Hematopoietic multipotent progenitor cell treated with erythropoietin and hydrocortisone succinate and interleukin-3 and kit ligand, for 8 days (in vitro differentiated cells): Measurements from ENCODE around the gene SH3GLB2.
A peak's percentile ranks its signal among the peaks of the same experiment; 100 is the strongest.
"Not testable (repeated sequence)": the region's sequence is repeated elsewhere in the genome, so short reads cannot be mapped to it uniquely, and the experiment has no call there.

Source experiments
- DNase-seq: peaks from one replicate; pipeline ENCODE4 v3.0.0-alpha.2; 2015

The SH3GLB2 gene

DNA sequence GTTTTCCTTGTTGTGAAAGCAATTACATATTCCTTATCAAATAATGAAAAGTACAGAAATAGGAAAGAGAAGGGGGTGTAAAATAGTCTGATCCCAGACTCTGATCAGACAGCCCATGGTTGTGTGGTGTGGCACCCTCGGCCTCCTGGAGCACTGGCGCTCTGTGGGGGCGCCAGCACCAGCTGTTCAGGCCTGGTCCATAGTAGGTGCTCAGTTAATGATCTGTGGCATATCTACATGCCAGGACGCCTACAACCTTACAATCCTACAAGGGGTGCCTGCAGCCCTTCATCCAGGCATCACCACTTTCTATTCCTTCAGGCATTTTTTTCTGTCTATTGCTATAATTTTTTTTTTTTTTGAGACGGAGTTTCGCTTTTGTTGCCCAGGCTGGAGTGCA is 24.9 kb upstream of the SH3GLB2 start:
- DNase-seq: no peak

DNA sequence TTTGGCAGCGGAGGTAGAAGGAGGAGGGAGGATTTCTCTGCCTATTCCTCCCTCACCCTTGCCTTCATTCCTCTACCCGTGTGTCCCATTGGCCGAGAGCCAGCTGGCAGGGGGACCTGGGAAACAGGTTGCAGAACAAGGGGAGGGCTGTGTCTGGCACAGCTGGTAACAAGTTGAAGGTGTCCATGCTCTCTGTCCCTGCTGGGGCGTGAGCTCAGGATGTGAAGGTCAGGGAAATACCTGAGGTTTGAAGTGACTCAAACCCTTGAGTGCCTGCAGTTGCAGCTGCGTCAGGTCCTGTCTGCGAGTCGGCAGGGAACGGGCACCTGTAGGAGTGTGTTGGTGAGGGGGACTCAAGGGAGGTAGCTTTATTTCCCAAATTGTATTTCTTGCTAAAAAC is 24.5 kb upstream of the SH3GLB2 start:
- no peak for DNase-seq

DNA sequence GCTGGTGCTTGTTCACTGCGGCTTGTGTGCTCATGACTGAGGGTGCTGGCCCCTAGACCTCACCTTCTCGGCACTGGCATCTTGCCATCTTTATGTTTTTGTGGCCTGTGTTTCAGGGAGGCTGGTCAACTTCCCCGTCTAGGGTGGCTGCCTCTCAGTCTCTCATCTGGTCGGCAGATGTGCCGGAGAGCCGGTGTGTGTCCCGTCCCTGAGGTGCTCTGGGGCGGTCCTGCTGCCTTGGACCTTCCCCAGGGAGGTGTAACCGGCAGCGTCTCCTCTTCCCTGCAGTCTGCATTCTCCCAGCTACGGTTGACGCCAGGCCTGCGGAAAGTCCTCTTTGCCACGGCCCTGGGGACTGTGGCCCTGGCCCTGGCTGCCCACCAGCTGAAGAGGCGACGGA is 13.9 kb upstream of the SH3GLB2 start:
- DNase-seq: no peak

DNA sequence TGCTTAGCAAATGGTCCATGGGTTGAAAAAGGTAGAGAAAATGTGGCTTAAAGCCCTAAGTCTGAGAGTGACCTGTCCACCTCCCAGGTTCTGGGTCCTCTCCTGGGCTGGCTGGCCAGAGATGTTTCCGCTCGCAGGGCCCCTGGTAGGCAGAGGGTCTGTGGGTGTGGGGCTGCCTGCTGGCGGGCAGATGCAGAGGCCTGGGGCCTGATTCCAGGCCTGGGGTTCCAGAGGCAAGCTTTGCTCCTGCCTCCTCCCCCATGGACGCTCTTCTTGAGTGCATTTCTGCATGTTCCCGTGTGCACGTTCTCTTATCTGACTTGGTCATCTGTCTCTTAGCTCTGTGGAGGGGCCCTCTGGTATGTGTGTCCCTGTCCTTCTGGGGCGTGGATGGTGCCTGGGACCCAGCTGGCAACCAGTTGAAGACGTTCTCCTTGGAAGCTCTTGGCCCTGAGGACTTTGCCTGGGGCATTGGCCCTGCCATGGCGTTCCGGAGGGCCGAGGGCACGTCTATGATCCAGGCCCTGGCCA is 12.0 kb upstream of the SH3GLB2 start:
- peak; percentile 88 for DNase-seq

- no peak for DNase-seq
Observed at GRCh38 chr9:129038109-129038852, 10.2 kb upstream of the SH3GLB2 start.

- no peak for DNase-seq
Observed at GRCh38 chr9:129037767-129038098, 9.6 kb upstream of the SH3GLB2 start.

DNA sequence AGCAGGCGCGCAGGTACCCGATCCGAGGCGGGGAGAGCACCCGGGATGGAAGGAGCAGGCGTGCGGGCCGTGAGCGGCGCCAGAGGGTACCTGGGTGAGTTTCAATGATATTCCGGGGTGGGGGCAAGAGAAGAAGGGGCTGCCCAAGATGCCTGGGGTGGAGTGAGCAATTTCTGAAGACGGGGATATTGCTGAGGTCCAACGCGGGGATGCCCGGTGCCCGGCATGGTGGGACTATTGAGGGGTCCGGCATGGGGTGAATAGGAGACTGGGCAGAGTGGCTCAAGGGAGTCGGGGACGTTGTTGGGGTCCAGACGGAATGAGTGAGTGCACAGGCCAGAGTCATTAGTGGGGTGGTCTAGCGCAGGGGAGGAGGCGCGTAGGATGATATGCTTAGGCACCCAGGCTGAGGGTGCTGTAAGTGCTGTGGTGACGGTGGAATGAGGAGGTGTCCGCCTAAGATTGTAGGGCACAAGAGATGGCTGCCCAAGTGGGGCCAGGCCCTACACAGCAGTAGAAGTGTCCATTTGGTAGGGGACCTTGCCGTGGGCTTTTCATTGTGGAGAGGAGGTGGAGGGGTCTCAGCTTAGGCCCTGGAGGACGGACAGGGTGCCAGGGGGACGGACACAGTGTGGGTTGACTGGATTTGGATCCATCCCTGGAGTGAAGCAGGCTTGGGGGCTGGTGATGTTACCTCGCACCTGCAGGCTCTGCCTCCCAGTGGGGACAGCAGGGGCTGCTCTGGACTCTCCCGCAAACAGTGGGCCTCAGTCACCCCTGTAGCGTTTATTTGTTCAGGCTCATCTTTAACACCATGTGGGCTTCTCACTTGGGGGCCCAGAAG is 9.0 kb upstream of the SH3GLB2 start:
- no peak for DNase-seq

- peak; percentile 99 for DNase-seq
Observed at GRCh38 chr9:129036241-129036922, 8.3 kb upstream of the SH3GLB2 start, which contains the start of gene MIGA2. MIGA2 (plus strand) TSS chr9:129036626; CDS start chr9:129040595, 3,969 bp downstream.

- not testable (repeated sequence) for DNase-seq
Observed at GRCh38 chr9:129035838-129036237, 7.7 kb upstream of the SH3GLB2 start.

- DNase-seq: peak; percentile 95
Observed at GRCh38 chr9:129033216-129033615, 5.1 kb upstream of the SH3GLB2 start.

DNA sequence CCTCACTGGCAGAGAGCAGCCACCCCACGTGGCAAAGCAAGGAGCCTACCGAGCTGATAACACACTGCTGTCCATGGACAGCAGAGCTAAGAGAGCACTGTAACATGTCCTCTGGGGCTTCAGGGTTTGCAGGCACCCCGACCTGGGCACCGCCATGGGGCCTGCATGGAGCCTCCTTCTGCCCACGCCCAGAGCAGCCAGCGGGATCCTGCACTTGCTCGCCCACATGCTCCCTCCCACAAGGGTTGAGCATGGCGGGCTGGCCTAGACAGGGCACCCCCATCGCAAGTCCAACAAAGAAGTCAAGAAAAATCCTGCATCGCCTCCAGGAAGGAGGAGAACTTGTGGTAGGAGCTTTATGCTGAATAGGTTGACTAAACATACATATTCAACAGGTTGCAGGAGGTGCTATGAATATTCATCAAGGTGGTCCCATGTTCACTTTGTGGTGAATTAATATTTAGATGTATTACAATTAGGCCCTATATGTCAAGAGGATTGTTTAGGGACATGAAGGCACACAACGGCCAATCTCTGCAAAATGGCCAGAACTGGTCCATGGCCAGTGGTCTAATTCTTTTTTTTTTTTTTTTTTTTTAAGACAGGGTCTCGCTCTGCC is 4.5 kb upstream of the SH3GLB2 start:
- DNase-seq: peak; percentile 42

GRCh38 chr9:129031514-129031913 is 3.4 kb upstream of the SH3GLB2 start:
- no peak for DNase-seq

GRCh38 chr9:129030191-129030590 is 2.1 kb upstream of the SH3GLB2 start:
- no peak for DNase-seq

DNA sequence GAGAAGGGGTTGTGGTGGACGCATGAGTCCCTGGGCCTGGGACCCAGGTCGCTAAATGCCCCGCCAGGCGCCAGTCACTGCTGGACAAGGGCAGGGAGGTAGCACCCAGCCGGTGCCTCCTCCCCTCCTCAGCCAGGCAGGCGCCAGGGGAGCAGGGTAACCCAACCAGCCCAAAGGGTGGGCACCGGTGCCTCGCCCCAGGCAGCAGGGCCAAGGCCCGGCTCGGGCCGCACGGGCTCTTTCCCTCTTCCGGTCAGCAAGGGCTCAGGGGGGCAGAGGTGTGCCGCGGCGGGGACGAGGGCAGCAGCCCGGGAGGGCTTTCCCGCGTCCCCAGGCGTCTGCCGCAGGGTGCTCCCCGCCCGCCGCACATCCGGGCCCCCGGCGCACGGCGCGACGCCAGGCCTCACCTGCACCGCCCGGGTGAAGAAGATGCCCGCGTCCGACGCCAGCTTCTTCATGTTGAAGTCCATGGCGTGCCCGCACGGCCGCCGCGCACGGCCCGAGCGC is 393 bp downstream of the SH3GLB2 start:
- no peak for DNase-seq

GRCh38 chr9:129027224-129027684 is 877 bp downstream of the SH3GLB2 start:
- no peak for DNase-seq

GRCh38 chr9:129026442-129027223 is 1.5 kb downstream of the SH3GLB2 start:
- no peak for DNase-seq

GRCh38 chr9:129023908-129024233 is 4.3 kb downstream of the SH3GLB2 start:
- peak; percentile 71 for DNase-seq

GRCh38 chr9:129023036-129023907 is 4.9 kb downstream of the SH3GLB2 start:
- DNase-seq: peak; percentile 95

- no peak for DNase-seq
Observed at GRCh38 chr9:129022037-129022436, 6.1 kb downstream of the SH3GLB2 start.

DNA sequence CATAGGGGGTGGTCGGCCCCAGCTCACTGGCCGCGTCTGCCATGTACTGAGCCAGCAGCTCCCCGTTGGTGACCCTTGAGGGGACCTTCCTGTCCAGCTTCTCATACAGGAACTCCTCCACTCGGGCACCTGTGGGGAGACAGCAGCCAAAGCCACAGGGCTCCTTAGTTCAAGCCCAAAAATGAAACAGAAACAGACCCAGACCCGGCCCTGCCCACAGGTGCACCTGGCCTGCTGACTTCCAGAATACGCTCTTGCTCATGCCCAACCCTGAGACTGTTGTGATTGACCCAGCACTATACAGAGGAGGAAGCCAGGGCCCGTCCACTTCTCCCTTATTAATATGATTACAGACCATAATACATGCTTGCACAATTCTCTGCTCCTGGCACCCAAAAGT is 7.0 kb downstream of the SH3GLB2 start:
- no peak for DNase-seq

GRCh38 chr9:129014608-129015007 is 13.5 kb downstream of the SH3GLB2 start:
- DNase-seq: no peak
